Measurements from ENCODE around the gene FNDC10.

Gene FNDC10

GRCh38 chr1:1627829-1628753 lies 28.2 kb upstream of the FNDC10 start:
- DNase-seq, result no peak

GRCh38 chr1:1627261-1627828 lies 27.4 kb upstream of the FNDC10 start:
- no peak for DNase-seq

- no peak for DNase-seq
Measured at GRCh38 chr1:1626207-1627141, 26.5 kb upstream of the FNDC10 start.

GRCh38 chr1:1625824-1626206 lies 25.9 kb upstream of the FNDC10 start:
- no peak for DNase-seq

- DNase-seq, result no peak
Measured at GRCh38 chr1:1625404-1625775, 25.5 kb upstream of the FNDC10 start.

- DNase-seq, result no peak
Measured at GRCh38 chr1:1624443-1625403, 24.8 kb upstream of the FNDC10 start.

- DNase-seq, result no peak
Measured at GRCh38 chr1:1623631-1624442, 23.9 kb upstream of the FNDC10 start.

GRCh38 chr1:1623181-1623630 lies 23.3 kb upstream of the FNDC10 start:
- DNase-seq, result no peak

GRCh38 chr1:1622788-1623094 lies 22.8 kb upstream of the FNDC10 start:
- no peak for DNase-seq

- no peak for DNase-seq
Measured at GRCh38 chr1:1622010-1622787, 22.3 kb upstream of the FNDC10 start.

GRCh38 chr1:1621173-1622009 lies 21.5 kb upstream of the FNDC10 start:
- no peak for DNase-seq

- no peak for DNase-seq
Measured at GRCh38 chr1:1620433-1621139, 20.7 kb upstream of the FNDC10 start.

GRCh38 chr1:1619917-1620361 lies 20.0 kb upstream of the FNDC10 start:
- DNase-seq, result no peak

- no peak for DNase-seq
Measured at GRCh38 chr1:1618396-1619068, 18.6 kb upstream of the FNDC10 start.

GRCh38 chr1:1617925-1618324 lies 18.0 kb upstream of the FNDC10 start:
- DNase-seq, result no peak

- no peak for DNase-seq
Measured at GRCh38 chr1:1617516-1617915, 17.6 kb upstream of the FNDC10 start.

GRCh38 chr1:1616838-1617237 lies 16.9 kb upstream of the FNDC10 start:
- no peak for DNase-seq
